Muscle of arm (tissue), 12 donors: ENCODE measurements around the gene TNS2. TPM values are rescaled to one million over a fixed set of nuclear protein-coding genes. Genes with fewer than 3 reads are reported as not detected.

Experiments used
- DNase-seq: peaks from one replicate; pipeline ENCODE4 v3.0.0-alpha.2; 2013
- polyA plus RNA-seq, 12 donors: library from polyadenylated mRNA; unstranded; fragments of 120-200 nt; gene quantifications; one replicate each; pipeline ENCODE4 v1.2.1, GENCODE V29; 2013; ENCODE audit not compliant: insufficient read length in 12 of 12

Gene TNS2
- polyA plus RNA-seq, 12 donors = 61.4 to 665 (median 96.2) TPM

- DNase-seq = no peak
Measured at GRCh38 chr12:53042607-53043454, 7.0 kb upstream of the TNS2 start.

GRCh38 chr12:53044052-53044581, 5.7 kb upstream of the TNS2 start:
- DNase-seq = peak; percentile 84

GRCh38 chr12:53044896-53045695, 4.8 kb upstream of the TNS2 start:
- DNase-seq = no peak

- DNase-seq = no peak
Measured at GRCh38 chr12:53045696-53046045, 4.2 kb upstream of the TNS2 start.

GRCh38 chr12:53046655-53047220, 3.1 kb upstream of the TNS2 start:
- DNase-seq = peak; percentile 87

- DNase-seq = no peak
Measured at GRCh38 chr12:53047221-53048032, 2.4 kb upstream of the TNS2 start.

GRCh38 chr12:53048033-53048779, 1.7 kb upstream of the TNS2 start:
- no peak for DNase-seq

GRCh38 chr12:53048780-53049401, 974 bp upstream of the TNS2 start:
- DNase-seq = no peak

GRCh38 chr12:53050426-53051057, 677 bp downstream of the TNS2 start:
- DNase-seq = no peak

GRCh38 chr12:53051058-53051880, 1.4 kb downstream of the TNS2 start:
- DNase-seq = no peak

- no peak for DNase-seq
Measured at GRCh38 chr12:53051881-53052412, 2.1 kb downstream of the TNS2 start.

GRCh38 chr12:53052419-53053217, 2.8 kb downstream of the TNS2 start:
- peak; percentile 90 for DNase-seq

GRCh38 chr12:53053218-53054111, 3.6 kb downstream of the TNS2 start:
- DNase-seq = no peak

GRCh38 chr12:53054112-53054878, 4.4 kb downstream of the TNS2 start:
- DNase-seq = peak; percentile 91

- no peak for DNase-seq
Measured at GRCh38 chr12:53055471-53056266, 5.8 kb downstream of the TNS2 start.
